RWPE2 (cell line): ENCODE results near the gene KRTAP4-7.
"Not testable (repeated sequence)": the region's sequence is repeated elsewhere in the genome, so short reads cannot be mapped to it uniquely, and the experiment has no call there.

Experiments
- ATAC-seq: fragments of 200-7000 bp; cut with Tn5 transposase; 3 replicates; pipeline ENCODE4 v1.9.1; 2021; ENCODE audit warnings: low read depth
- DNase-seq: peaks from one replicate; pipeline ENCODE4 v3.0.0-alpha.2; 2020; ENCODE audit warnings: low spot score
- H3K27ac ChIP-seq: fragments of 450-650 bp; 2 replicates; pipeline ENCODE4 v1.5.1; 2017; ENCODE audit warnings: mild to moderate bottlenecking; ENCODE audit not compliant: poor library complexity, severe bottlenecking
- H3K27me3 ChIP-seq: fragments of 250-450 bp; sonication (Bioruptor Pico); 2 replicates; pipeline ENCODE4 v1.5.1; 2021; ENCODE audit warnings: mild to moderate bottlenecking, moderate library complexity; ENCODE audit not compliant: insufficient read depth, poor library complexity, severe bottlenecking
- H3K36me3 ChIP-seq: fragments of 250-450 bp; sonication (Bioruptor Pico); 2 replicates; pipeline ENCODE4 v1.5.1; 2020; ENCODE audit warnings: low read depth, mild to moderate bottlenecking, moderate library complexity
- H3K4me1 ChIP-seq: fragments of 250-450 bp; sonication (Bioruptor Pico); 2 replicates; pipeline ENCODE4 v1.5.1; 2021; ENCODE audit warnings: mild to moderate bottlenecking, moderate library complexity; ENCODE audit not compliant: insufficient read depth, poor library complexity, severe bottlenecking
- H3K4me3 ChIP-seq: fragments of 250-450 bp; sonication (Bioruptor Pico); 2 replicates; pipeline ENCODE4 v1.5.1; 2021; ENCODE audit warnings: mild to moderate bottlenecking, moderate library complexity; ENCODE audit not compliant: severe bottlenecking
- H3K9me3 ChIP-seq: fragments of 250-450 bp; sonication (Bioruptor Pico); 2 replicates; pipeline ENCODE4 v1.5.1; 2021; ENCODE audit warnings: mild to moderate bottlenecking, moderate library complexity; ENCODE audit not compliant: severe bottlenecking
- TF ChIP-seq, protein P1 (sequence below): fragments of 450-650 bp; IDR thresholded peaks from one replicate; pipeline ENCODE4 v1.5.1; 2017; ENCODE audit warnings: mild to moderate bottlenecking, moderate library complexity; ENCODE audit not compliant: poor library complexity, severe bottlenecking

Gene KRTAP4-7

DNA sequence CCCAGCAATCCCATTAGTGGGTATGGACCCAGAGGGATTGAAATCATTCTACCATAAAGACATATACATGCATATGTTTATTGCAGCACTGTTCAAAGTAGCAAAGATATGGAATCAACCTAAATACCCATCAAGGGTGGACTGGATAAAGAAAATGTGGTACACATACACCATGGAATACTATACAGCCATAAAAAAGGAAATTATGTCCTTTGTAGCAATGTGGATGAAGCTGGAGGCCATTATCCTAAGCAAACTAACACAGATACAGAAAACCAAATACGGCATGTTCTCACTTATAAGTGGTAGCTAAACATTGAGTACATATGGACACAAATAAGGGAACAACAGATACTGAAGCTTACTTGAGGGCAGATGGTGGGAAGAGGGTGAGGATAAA, 26.4 kb upstream of the KRTAP4-7 start:
- ATAC-seq, result no peak
- DNase-seq, result no peak
- H3K4me3 ChIP-seq, result no peak overlapping the region

DNA sequence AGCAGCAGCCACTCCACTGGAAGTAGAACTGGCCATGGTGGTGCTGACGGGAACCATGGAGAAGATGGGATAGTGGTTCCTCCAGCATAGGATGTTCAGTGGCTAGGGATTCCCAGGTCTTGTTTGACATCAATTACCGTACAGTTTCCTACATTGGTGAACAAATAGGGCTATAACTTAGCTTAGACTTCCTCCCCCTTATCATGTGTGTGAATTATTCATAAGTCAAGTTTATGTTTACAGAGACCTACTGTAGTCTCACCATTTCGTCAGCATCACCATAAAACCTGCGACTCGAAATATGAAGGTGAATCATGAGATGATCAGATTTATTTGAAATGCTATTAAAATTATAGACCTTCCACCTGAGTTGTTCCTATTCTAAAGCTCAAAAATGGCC, 25.2 kb upstream of the KRTAP4-7 start:
- DNase-seq (no peak), ATAC-seq (peak; percentile 40; the same call in 2 of the 3 replicates)
- H3K9me3 ChIP-seq, result no peaks in the 10 kb centered on the region
- H3K36me3 ChIP-seq, result no peaks in the 10 kb centered on the region
- TF ChIP-seq, protein P1, sequence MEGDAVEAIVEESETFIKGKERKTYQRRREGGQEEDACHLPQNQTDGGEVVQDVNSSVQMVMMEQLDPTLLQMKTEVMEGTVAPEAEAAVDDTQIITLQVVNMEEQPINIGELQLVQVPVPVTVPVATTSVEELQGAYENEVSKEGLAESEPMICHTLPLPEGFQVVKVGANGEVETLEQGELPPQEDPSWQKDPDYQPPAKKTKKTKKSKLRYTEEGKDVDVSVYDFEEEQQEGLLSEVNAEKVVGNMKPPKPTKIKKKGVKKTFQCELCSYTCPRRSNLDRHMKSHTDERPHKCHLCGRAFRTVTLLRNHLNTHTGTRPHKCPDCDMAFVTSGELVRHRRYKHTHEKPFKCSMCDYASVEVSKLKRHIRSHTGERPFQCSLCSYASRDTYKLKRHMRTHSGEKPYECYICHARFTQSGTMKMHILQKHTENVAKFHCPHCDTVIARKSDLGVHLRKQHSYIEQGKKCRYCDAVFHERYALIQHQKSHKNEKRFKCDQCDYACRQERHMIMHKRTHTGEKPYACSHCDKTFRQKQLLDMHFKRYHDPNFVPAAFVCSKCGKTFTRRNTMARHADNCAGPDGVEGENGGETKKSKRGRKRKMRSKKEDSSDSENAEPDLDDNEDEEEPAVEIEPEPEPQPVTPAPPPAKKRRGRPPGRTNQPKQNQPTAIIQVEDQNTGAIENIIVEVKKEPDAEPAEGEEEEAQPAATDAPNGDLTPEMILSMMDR, result no peak
- peaks cover 40% of the 10 kb centered on the region for H3K4me1 ChIP-seq
- H3K27ac ChIP-seq, result peak overlapping the region; percentile 95
- no peak overlapping the region for H3K4me3 ChIP-seq
- no peaks in the 10 kb centered on the region for H3K27me3 ChIP-seq

More for the DNA sequence above, 26.4 kb upstream of the KRTAP4-7 start:
- Histone ChIP-seq H3K27ac (peak overlapping the region; percentile 95), H3K4me1 (peaks cover 39% of the 10 kb centered on the region), H3K36me3 (no peaks in the 10 kb centered on the region), H3K9me3 (peaks cover 2% of the 10 kb centered on the region), H3K27me3 (no peaks in the 10 kb centered on the region)
- TF ChIP-seq, protein P1, result no peak

DNA sequence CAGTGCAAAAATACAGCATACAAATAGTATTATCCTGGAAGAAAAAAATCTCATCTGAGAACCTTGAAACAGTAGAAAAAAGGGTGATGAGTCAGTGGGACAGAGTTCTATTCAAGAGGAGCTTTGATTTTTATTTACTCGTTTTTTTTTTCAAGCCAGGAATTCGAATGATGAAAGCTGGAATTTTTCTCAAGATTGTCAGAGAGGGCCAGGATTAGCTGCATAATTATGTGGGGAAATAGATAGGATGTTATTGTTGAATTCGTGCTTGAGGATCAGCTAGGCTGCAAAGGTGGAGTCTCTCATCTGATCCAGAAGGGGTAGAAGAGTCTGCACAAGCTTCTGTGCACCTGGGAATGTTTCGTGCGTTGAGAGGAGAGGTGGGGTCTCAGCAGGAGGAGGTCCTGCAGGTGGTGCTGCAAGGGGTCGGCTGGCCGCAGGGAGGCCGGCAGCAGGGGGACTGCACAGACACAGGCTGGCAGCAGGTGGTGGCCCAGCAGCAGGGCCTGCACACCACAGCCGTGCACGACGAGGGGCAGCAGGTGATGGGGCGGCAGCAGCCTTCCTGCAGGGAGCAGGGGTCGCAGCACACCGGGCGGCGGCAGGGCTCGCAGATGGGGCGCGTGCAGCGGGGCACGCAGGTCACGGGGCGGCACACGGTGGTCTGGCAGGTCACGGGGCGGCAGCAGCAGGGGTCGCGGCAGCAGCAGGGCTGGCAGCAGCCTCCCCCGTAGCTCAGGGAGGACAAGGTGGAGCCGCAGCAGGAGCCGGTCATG, 24.5 kb upstream of the KRTAP4-7 start:
- not testable (repeated sequence) for H3K4me3 ChIP-seq, DNase-seq, H3K27me3 ChIP-seq, H3K9me3 ChIP-seq, H3K36me3 ChIP-seq
- H3K27ac ChIP-seq, result peak overlapping the region; percentile 95
- ATAC-seq, result peak; percentile 66
- peaks cover 40% of the 10 kb centered on the region for H3K4me1 ChIP-seq

DNA sequence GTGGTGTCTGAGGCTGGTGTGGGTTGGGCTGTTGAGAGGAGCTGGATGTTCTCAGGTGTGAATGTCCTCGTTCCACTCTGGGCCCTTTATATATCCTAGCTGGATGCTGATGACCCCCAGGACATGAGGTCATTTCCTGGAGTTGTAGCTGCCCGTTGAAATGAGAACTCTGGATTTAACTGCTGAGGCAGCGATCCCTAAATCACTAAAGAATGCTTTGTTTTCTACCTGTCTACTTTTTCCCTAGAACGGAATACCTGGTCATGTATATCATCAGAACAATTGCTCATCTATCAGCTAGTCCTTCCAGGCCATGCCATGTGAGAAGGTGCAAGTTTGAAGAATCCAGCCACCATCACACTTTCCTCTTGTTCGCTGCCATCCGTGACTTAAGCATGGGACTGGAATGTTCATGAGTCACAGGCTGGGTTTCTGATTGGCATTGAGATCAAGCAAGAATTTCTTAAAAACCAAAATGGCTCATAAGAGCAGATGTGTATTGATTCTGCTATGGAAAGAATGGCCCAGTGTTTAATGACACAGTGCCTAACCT, 23.8 kb upstream of the KRTAP4-7 start, which contains the start of gene KRTAP2-3:
TSS of gene KRTAP2-3 (minus strand) at position 63 of the 553 bp plus-strand sequence. CDS start 64 bp downstream, outside the sequence.
- peaks cover 40% of the 10 kb centered on the region for H3K4me1 ChIP-seq
- H3K9me3 ChIP-seq, result no peaks in the 10 kb centered on the region
- no peaks in the 10 kb centered on the region for H3K27me3 ChIP-seq
- DNase-seq (peak; percentile 74), ATAC-seq (peak; percentile 75)
- H3K36me3 ChIP-seq, result no peaks in the 10 kb centered on the region
- peak within 1 kb of the TSS; percentile 95 for H3K27ac ChIP-seq
- TF ChIP-seq, protein P1, result no peak
- no peak within 1 kb of the TSS for H3K4me3 ChIP-seq

DNA sequence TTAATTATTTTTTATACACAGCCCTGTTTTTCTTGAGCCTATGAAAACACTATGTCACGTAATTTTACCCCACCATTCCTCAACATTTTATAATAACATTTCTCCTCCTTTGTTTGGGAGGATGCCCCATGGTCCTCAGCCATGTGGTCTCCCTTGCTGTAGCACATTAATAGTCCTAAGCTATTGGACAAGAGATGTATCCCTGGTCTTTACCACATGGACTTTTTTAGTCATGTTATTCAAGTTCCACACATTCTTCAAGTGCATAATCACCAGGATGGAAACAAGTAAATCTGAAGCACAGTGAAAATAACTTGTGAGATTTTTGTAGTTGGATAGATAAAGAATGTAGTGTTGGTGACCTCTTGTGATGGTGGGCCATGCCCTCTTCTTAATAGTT, 22.0 kb upstream of the KRTAP4-7 start:
- ATAC-seq, result peak; percentile 29; the same call in 1 of the 3 replicates
- DNase-seq, result no peak
- TF ChIP-seq, protein P1, result no peak
- Histone ChIP-seq H3K27me3 (no peaks in the 10 kb centered on the region), H3K4me1 (peaks cover 50% of the 10 kb centered on the region), H3K4me3 (no peak overlapping the region), H3K9me3 (no peaks in the 10 kb centered on the region), H3K36me3 (no peaks in the 10 kb centered on the region), H3K27ac (peak overlapping the region; percentile 95)
